SU-DHL-6 (cell line): ENCODE measurements around the gene GRPR.

Source experiments
- H2AFZ ChIP-seq: fragments of 200-600 bp; sonication (generic); 2 replicates; pipeline ENCODE4 v1.6.1; 2014; ENCODE audit warnings: low read depth, mild to moderate bottlenecking, moderate library complexity, mixed read lengths, antibody characterized with exemption, low read length; ENCODE audit not compliant: severe bottlenecking
- H3F3A ChIP-seq: fragments of 200-600 bp; shearing (Covaris generic); 2 replicates; pipeline ENCODE4 v1.6.0; 2016; ENCODE audit warnings: antibody characterized with exemption, mild to moderate bottlenecking; ENCODE audit not compliant: insufficient read depth
- H3K27ac ChIP-seq: fragments of 200-600 bp; sonication (generic); 2 replicates; pipeline ENCODE4 v1.5.1; 2016; ENCODE audit warnings: low read depth, mild to moderate bottlenecking, low read length, moderate library complexity, mixed read lengths
- H3K27me3 ChIP-seq: fragments of 200-600 bp; sonication (generic), shearing (Covaris generic); 2 replicates; pipeline ENCODE4 v1.6.0; 2014; ENCODE audit warnings: mild to moderate bottlenecking, low read length
- H3K36me3 ChIP-seq: fragments of 200-600 bp; sonication (generic); 2 replicates; pipeline ENCODE4 v1.6.1; 2014; ENCODE audit warnings: mild to moderate bottlenecking, low read length, mixed read lengths
- H3K4me2 ChIP-seq: fragments of 300-600, 200-600 bp; shearing (Covaris generic), sonication (generic); 2 replicates; pipeline ENCODE4 v1.6.0; 2014; ENCODE audit warnings: low read length, low read depth, mild to moderate bottlenecking; ENCODE audit not compliant: poor library complexity, severe bottlenecking
- H3K4me3 ChIP-seq: fragments of 200-600 bp; sonication (generic); 2 replicates; pipeline ENCODE4 v1.5.1; 2014; ENCODE audit warnings: antibody characterized with exemption, low read length, mild to moderate bottlenecking, mixed read lengths; ENCODE audit not compliant: insufficient read depth, poor library complexity, severe bottlenecking
- H3K79me2 ChIP-seq: fragments of 200-600 bp; sonication (generic); 2 replicates; pipeline ENCODE4 v1.6.1; 2014; ENCODE audit warnings: mild to moderate bottlenecking, low read length, moderate library complexity; ENCODE audit not compliant: insufficient read depth
- H3K9ac ChIP-seq: fragments of 200-600 bp; sonication (generic); 2 replicates; pipeline ENCODE4 v1.7.0; 2014; ENCODE audit warnings: mild to moderate bottlenecking, low read length
- H3K9me2 ChIP-seq: fragments of 200-600 bp; sonication (generic); replicated peaks from 2 replicates; pipeline ENCODE4 v1.6.1; 2014; ENCODE audit warnings: low read length; ENCODE audit not compliant: insufficient read depth
- H3K9me3 ChIP-seq: fragments of 200-600 bp; sonication (generic); 2 replicates; pipeline ENCODE4 v1.6.1; 2014; ENCODE audit warnings: low read length, mixed read lengths; ENCODE audit not compliant: insufficient read depth
- H4K20me1 ChIP-seq: fragments of 200-600 bp; sonication (generic); 2 replicates; pipeline ENCODE4 v1.6.1; 2014; ENCODE audit warnings: low read depth, mild to moderate bottlenecking, antibody characterized with exemption, low read length, moderate library complexity, mixed read lengths
- EZH2phosphoT487 ChIP-seq: fragments of 200-600 bp; sonication (generic), shearing (Covaris generic); conservative IDR thresholded peaks from 2 replicates; pipeline ENCODE4 v1.6.1; 2018; ENCODE audit warnings: mild to moderate bottlenecking, antibody characterized with exemption, low read length, moderate library complexity, mixed read lengths
- TF ChIP-seq, protein P1 (sequence below): fragments of 200-600 bp; sonication (generic); IDR thresholded peaks from one replicate; pipeline ENCODE4 v1.5.1; 2017; ENCODE audit warnings: antibody characterized with exemption, mild to moderate bottlenecking, low read length, moderate library complexity; ENCODE audit not compliant: insufficient read depth, poor library complexity, severe bottlenecking

GRPR gene

DNA sequence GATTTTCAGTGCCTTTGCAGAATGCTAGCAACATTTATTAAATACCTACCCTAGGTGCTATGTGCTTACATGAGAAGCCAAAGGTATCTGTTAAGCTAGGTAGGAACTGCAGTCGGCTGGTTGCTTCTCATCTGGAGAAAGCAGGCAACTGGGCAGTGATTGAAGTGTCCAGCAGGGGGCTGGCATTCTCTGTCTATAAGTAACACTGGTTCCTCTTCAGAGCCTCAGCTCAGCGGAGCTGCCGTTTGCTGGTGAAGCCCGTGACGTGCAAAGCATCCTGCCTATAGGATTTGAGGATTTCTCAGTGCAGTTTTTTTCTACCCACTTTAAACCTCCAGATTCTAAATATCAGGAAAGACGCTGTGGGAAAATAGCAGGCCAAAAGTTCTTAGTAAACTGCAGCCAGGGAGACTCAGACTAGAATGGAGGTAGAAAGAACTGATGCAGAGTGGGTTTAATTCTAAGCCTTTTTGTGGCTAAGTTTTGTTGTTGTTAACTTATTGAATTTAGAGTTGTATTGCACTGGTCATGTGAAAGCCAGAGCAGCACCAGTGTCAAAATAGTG lies at the start of gene GRPR:
GRPR (plus strand) TSS at position 344 of the 565 bp plus-strand sequence. CDS start 389 bp downstream, outside the sequence.
- no peak within 1 kb of the TSS for H3K4me3 ChIP-seq
- TF ChIP-seq, protein P1, sequence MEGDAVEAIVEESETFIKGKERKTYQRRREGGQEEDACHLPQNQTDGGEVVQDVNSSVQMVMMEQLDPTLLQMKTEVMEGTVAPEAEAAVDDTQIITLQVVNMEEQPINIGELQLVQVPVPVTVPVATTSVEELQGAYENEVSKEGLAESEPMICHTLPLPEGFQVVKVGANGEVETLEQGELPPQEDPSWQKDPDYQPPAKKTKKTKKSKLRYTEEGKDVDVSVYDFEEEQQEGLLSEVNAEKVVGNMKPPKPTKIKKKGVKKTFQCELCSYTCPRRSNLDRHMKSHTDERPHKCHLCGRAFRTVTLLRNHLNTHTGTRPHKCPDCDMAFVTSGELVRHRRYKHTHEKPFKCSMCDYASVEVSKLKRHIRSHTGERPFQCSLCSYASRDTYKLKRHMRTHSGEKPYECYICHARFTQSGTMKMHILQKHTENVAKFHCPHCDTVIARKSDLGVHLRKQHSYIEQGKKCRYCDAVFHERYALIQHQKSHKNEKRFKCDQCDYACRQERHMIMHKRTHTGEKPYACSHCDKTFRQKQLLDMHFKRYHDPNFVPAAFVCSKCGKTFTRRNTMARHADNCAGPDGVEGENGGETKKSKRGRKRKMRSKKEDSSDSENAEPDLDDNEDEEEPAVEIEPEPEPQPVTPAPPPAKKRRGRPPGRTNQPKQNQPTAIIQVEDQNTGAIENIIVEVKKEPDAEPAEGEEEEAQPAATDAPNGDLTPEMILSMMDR, result peak; percentile 56
- TF ChIP-seq EZH2phosphoT487, result no peak
- no peaks in the 10 kb centered on the region for H3K9me3 ChIP-seq
- no peaks in the 10 kb centered on the region for H3K79me2 ChIP-seq
- peak within 1 kb of the TSS; percentile 30 for H3K4me2 ChIP-seq
- H3F3A ChIP-seq, result peaks cover 17% of the 10 kb centered on the region; the same call in 1 of the 2 replicates
- H3K9me2 ChIP-seq, result no peaks in the 10 kb centered on the region
- no peaks in the 10 kb centered on the region for H4K20me1 ChIP-seq
- peak within 1 kb of the TSS; percentile 74 for H2AFZ ChIP-seq
- H3K27me3 ChIP-seq, result no peaks in the 10 kb centered on the region
- H3K36me3 ChIP-seq, result no peaks in the 10 kb centered on the region
- no peak within 1 kb of the TSS for H3K27ac ChIP-seq
- 0 out of 2 replicates have a peak within 1 kb of the TSS, but pooled peaks have one; percentile 11 for H3K9ac ChIP-seq

DNA sequence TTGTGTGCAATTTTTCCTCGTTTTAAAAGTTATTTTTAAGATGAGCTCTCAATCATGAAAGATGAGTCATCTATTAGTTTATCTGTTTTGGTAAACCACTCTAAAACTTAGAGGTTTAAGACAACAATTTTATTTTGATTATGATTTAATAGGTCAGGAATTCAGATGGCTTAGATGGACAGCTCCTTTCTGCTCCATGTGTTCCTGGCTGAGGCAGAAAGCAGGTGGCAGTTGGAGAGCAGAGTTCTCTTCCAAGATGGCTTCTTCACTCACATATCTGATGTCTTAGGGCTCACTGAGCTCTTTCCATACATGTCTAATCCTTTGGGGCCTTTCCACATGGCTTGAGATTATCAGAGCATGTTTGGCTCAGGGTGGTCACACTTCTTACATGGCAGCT lies 48.3 kb upstream of the GRPR start:
- H3K9me2 ChIP-seq, result no peaks in the 10 kb centered on the region
- no peak overlapping the region for H3K4me2 ChIP-seq
- H2AFZ ChIP-seq, result no peak overlapping the region
- H3K9me3 ChIP-seq, result no peaks in the 10 kb centered on the region
- H3K4me3 ChIP-seq, result no peak overlapping the region
- H3F3A ChIP-seq, result no peaks in the 10 kb centered on the region
- H3K36me3 ChIP-seq, result no peaks in the 10 kb centered on the region
- H3K27me3 ChIP-seq, result no peaks in the 10 kb centered on the region
- H3K9ac ChIP-seq, result no peak overlapping the region
- no peak overlapping the region for H3K27ac ChIP-seq
- H4K20me1 ChIP-seq, result no peaks in the 10 kb centered on the region
- TF ChIP-seq EZH2phosphoT487, result no peak
- TF ChIP-seq, protein P1, result no peak
- H3K79me2 ChIP-seq, result no peaks in the 10 kb centered on the region

DNA sequence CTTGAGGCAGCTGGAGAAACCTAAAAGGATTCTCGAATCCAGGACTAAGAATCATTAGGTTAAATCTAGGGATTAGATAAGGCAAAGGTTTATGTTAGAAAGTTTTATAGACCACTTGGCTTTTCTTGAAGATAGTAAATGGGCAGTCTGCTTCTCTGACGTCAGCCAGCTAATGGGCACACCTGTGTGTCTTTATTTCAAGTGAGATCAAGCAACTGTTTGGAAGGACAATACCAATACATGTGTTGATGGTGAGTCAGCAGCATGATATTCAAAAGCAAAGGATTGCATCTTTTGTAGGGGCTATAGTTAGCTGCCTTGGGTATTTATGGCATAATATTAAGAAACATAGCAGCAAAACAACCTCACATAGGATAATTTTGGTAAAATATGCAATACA lies 46.5 kb upstream of the GRPR start:
- no peaks in the 10 kb centered on the region for H3K36me3 ChIP-seq
- H3K27ac ChIP-seq, result no peak overlapping the region
- no peak overlapping the region for H3K4me3 ChIP-seq
- no peak overlapping the region for H3K4me2 ChIP-seq
- no peaks in the 10 kb centered on the region for H3K9me2 ChIP-seq
- TF ChIP-seq, protein P1, result no peak
- no peak for TF ChIP-seq EZH2phosphoT487
- H3K27me3 ChIP-seq, result no peaks in the 10 kb centered on the region
- no peak overlapping the region for H3K9ac ChIP-seq
- H3F3A ChIP-seq, result no peaks in the 10 kb centered on the region
- H3K79me2 ChIP-seq, result no peaks in the 10 kb centered on the region
- H2AFZ ChIP-seq, result no peak overlapping the region
- H4K20me1 ChIP-seq, result no peaks in the 10 kb centered on the region
- H3K9me3 ChIP-seq, result no peaks in the 10 kb centered on the region
